Esophagus (tissue), 2 donors: Measurements from ENCODE around the gene GLIPR1L2. TPM values are rescaled to one million over a fixed set of nuclear protein-coding genes. Genes with fewer than 3 reads are reported as not detected.

ENCODE experiments used
- H3K27ac ChIP-seq, 2 donors: one replicate each; pipeline ENCODE4 v1.5.1; 2013; ENCODE audit warnings: low read depth in 2 of 2, mild to moderate bottlenecking in 2 of 2, inconsistent platforms in 1 of 2, low read length in 1 of 2, moderate library complexity in 1 of 2
- H3K27me3 ChIP-seq, 2 donors: one replicate each; pipeline ENCODE4 v1.6.1; 2013; ENCODE audit warnings: low read length in 2 of 2, control low read depth in 1 of 2, mild to moderate bottlenecking in 1 of 2; ENCODE audit not compliant: insufficient read depth in 2 of 2, control insufficient read depth in 1 of 2
- H3K36me3 ChIP-seq, 2 donors: one replicate each; pipeline ENCODE4 v1.6.1; 2013; ENCODE audit warnings: low read length in 1 of 2; ENCODE audit not compliant: control insufficient read depth in 2 of 2, insufficient read depth in 2 of 2
- H3K4me1 ChIP-seq, 2 donors: one replicate each; pipeline ENCODE4 v1.6.1; 2013; ENCODE audit warnings: low read length in 1 of 2; ENCODE audit not compliant: control insufficient read depth in 2 of 2, insufficient read depth in 2 of 2
- H3K4me3 ChIP-seq, 2 donors: one replicate each; pipeline ENCODE4 v1.5.1; 2013; ENCODE audit warnings: low read length in 2 of 2, mild to moderate bottlenecking in 2 of 2, low read depth in 1 of 2, moderate library complexity in 1 of 2
- H3K9me3 ChIP-seq, 2 donors: one replicate each; pipeline ENCODE4 v1.6.1; 2013; ENCODE audit warnings: mild to moderate bottlenecking in 2 of 2, low read depth in 1 of 2, low read length in 1 of 2, moderate library complexity in 1 of 2; ENCODE audit not compliant: control insufficient read depth in 2 of 2, insufficient read depth in 1 of 2
- WGBS, 2 donors: extraction: QIAGEN DNeasy Blood & Tissue Kit; methylation state at CpG; one replicate each; pipeline ENCODE4 v1.1.7; 2013; 5-methylcytosine and 5-hydroxymethylcytosine counted together
- polyA plus RNA-seq, 2 donors: library from polyadenylated mRNA; stranded (reverse); fragments of 200-250 nt; gene quantifications; one replicate each; pipeline ENCODE4 v1.2.3, GENCODE V29; 2013
- donor health status: healthy with polysubstance abuse.
- donor health status: Bipolar disorder and iron deficiency.

GLIPR1L2 gene
- polyA plus RNA-seq, 2 donors, result 0.14 to 0.22 TPM

GRCh38 chr12:75460204-75460603 lies 69.3 kb downstream of the GLIPR1L2 start:
- no peak overlapping the region for H3K27ac ChIP-seq
- no peaks in the 10 kb centered on the region for H3K9me3 ChIP-seq
- no peaks in the 10 kb centered on the region for H3K27me3 ChIP-seq
- H3K4me1 ChIP-seq, result no peaks in the 10 kb centered on the region
- no peak overlapping the region for H3K4me3 ChIP-seq
- no peaks in the 10 kb centered on the region for H3K36me3 ChIP-seq

GRCh38 chr12:75471902-75472890 lies 81.3 kb downstream of the GLIPR1L2 start:
- Histone ChIP-seq H3K4me3 (no peak overlapping the region), H3K27ac (no peak overlapping the region), H3K36me3 (no peaks in the 10 kb centered on the region), H3K27me3 (no peaks in the 10 kb centered on the region), H3K4me1 (no peaks in the 10 kb centered on the region), H3K9me3 (no peaks in the 10 kb centered on the region)
- 81 to 85% methylated on average over 6 of the region's 6 CpGs for WGBS, 2 donors

GRCh38 chr12:75474116-75474515 lies 83.2 kb downstream of the GLIPR1L2 start:
- Histone ChIP-seq H3K27ac (no peak overlapping the region), H3K4me3 (no peak overlapping the region), H3K9me3 (no peaks in the 10 kb centered on the region), H3K27me3 (no peaks in the 10 kb centered on the region), H3K4me1 (no peaks in the 10 kb centered on the region), H3K36me3 (no peaks in the 10 kb centered on the region)
- WGBS, 2 donors, result 52 to 69% methylated on average over 2 of the region's 2 CpGs

- Histone ChIP-seq H3K9me3 (no peaks in the 10 kb centered on the region), H3K27ac (no peak overlapping the region), H3K4me3 (no peak overlapping the region), H3K27me3 (no peaks in the 10 kb centered on the region), H3K4me1 (no peaks in the 10 kb centered on the region), H3K36me3 (no peaks in the 10 kb centered on the region)
- WGBS, 2 donors, result 88 to 96% methylated on average over 1 of the region's 1 CpG
Measured at GRCh38 chr12:75476071-75476470, 85.2 kb downstream of the GLIPR1L2 start.

GRCh38 chr12:75477137-75477536 lies 86.2 kb downstream of the GLIPR1L2 start:
- Histone ChIP-seq H3K27ac (no peak overlapping the region), H3K4me1 (no peaks in the 10 kb centered on the region), H3K9me3 (no peaks in the 10 kb centered on the region), H3K27me3 (no peaks in the 10 kb centered on the region), H3K36me3 (no peaks in the 10 kb centered on the region), H3K4me3 (no peak overlapping the region)
- WGBS, 2 donors, result 70 to 78% methylated on average over 2 of the region's 2 CpGs

GRCh38 chr12:75478116-75478794 lies 87.4 kb downstream of the GLIPR1L2 start:
- no peak overlapping the region for H3K4me3 ChIP-seq
- H3K27ac ChIP-seq, result no peak overlapping the region
- H3K27me3 ChIP-seq, result no peaks in the 10 kb centered on the region
- 64% methylated on average over 5 of the region's 5 CpGs for WGBS, 2 donors
- no peaks in the 10 kb centered on the region for H3K36me3 ChIP-seq
- H3K9me3 ChIP-seq, result no peaks in the 10 kb centered on the region
- H3K4me1 ChIP-seq, result no peaks in the 10 kb centered on the region

GRCh38 chr12:75479963-75480461 lies 89.1 kb downstream of the GLIPR1L2 start:
- Histone ChIP-seq H3K4me1 (no peaks in the 10 kb centered on the region), H3K36me3 (no peaks in the 10 kb centered on the region), H3K4me3 (peak overlapping the region in 1 of 2 donors; percentile 55), H3K9me3 (no peaks in the 10 kb centered on the region), H3K27ac (peak overlapping the region; percentile 42 to 81), H3K27me3 (no peaks in the 10 kb centered on the region)
- 16 to 24% methylated on average over 2 of the region's 2 CpGs for WGBS, 2 donors

- Histone ChIP-seq H3K4me1 (no peaks in the 10 kb centered on the region), H3K27me3 (no peaks in the 10 kb centered on the region), H3K36me3 (no peaks in the 10 kb centered on the region), H3K4me3 (peak within 1 kb of the TSS; percentile 20 to 55), H3K9me3 (no peaks in the 10 kb centered on the region), H3K27ac (peak within 1 kb of the TSS; percentile 81 to 86)
- WGBS, 2 donors, result 16 to 18% methylated on average over 8 of the region's 8 CpGs
Measured at GRCh38 chr12:75480469-75480949, 89.6 kb downstream of the GLIPR1L2 start, which contains the start of gene GLIPR1. GLIPR1 (plus strand) TSS chr12:75480755; CDS start chr12:75480881, 126 bp downstream.

- no peaks in the 10 kb centered on the region for H3K27me3 ChIP-seq
- 26 to 31% methylated on average over 5 of the region's 5 CpGs for WGBS, 2 donors
- no peaks in the 10 kb centered on the region for H3K9me3 ChIP-seq
- peak overlapping the region; percentile 20 to 55 for H3K4me3 ChIP-seq
- peak overlapping the region in 1 of 2 donors; percentile 67 for H3K27ac ChIP-seq
- no peaks in the 10 kb centered on the region for H3K4me1 ChIP-seq
- H3K36me3 ChIP-seq, result no peaks in the 10 kb centered on the region
Measured at GRCh38 chr12:75481013-75481705, 90.3 kb downstream of the GLIPR1L2 start.
